Measurements from ENCODE around the gene BAZ2B.
"Not testable (repeated sequence)": the region's sequence is repeated elsewhere in the genome, so short reads cannot be mapped to it uniquely, and the experiment has no call there.

BAZ2B gene

DNA sequence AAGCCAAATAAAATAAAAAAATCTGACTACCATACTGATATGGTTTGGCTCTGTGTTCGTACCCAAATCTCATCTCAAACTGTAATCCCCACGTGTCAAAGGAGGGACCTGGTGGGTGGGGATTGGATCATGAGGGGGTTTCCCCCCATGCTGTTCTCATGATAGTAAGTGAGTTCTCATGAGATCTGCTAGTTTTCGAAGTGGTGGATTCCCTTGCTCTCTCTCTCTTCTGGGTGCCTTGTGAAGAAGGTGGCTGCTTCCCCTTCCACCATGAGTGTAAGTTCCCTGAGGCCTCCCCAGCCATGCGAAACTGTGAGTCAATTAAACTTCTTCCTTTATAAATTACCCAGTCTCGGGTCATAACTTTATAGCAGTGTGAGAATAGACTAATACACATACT is 206.1 kb downstream of the BAZ2B start:
- no peak overlapping the region for H3K4me3 ChIP-seq (ENCODE audit: low read length)
- TF ChIP-seq, protein P1, sequence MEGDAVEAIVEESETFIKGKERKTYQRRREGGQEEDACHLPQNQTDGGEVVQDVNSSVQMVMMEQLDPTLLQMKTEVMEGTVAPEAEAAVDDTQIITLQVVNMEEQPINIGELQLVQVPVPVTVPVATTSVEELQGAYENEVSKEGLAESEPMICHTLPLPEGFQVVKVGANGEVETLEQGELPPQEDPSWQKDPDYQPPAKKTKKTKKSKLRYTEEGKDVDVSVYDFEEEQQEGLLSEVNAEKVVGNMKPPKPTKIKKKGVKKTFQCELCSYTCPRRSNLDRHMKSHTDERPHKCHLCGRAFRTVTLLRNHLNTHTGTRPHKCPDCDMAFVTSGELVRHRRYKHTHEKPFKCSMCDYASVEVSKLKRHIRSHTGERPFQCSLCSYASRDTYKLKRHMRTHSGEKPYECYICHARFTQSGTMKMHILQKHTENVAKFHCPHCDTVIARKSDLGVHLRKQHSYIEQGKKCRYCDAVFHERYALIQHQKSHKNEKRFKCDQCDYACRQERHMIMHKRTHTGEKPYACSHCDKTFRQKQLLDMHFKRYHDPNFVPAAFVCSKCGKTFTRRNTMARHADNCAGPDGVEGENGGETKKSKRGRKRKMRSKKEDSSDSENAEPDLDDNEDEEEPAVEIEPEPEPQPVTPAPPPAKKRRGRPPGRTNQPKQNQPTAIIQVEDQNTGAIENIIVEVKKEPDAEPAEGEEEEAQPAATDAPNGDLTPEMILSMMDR (conservative IDR thresholded peaks at IDR 0.05; ENCODE audit: low read length) = no peak
- no peak for DNase-seq (ENCODE audit: low read depth)

DNA sequence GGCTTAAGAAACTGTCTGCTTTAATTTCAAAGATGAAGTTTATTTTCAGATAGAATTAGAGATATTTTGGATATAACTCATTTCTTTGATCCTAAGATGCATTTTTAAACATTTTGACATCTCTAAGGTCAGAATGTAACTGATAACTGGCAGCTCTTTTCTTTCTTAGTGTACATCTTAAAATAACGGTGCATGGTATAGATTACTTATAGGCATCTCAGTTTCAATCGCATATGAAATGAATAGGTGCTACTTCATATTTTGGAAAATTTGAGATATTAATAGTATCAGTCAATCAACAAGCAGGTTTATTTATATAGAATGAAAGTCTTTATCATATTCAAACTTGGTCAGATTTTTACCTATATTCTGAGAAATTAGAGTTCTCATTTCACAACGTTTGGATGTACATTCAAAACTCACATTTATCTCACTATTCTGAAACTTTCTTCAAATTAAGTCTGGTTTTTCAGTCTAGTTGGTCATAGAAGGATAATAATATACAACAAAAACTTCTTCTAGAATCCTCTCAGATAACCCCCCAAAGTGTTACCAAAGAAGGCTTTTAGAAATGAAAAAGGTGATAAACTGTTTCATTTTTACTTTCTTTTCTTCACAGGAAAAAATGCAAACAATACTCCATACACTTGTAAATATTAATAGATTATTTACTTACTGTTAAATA is 207.1 kb downstream of the BAZ2B start:
- TF ChIP-seq, protein P1 (conservative IDR thresholded peaks at IDR 0.05; ENCODE audit: low read length) = no peak
- H3K4me3 ChIP-seq (ENCODE audit: low read length) = no peak overlapping the region
- no peak for DNase-seq (ENCODE audit: low read depth)

DNA sequence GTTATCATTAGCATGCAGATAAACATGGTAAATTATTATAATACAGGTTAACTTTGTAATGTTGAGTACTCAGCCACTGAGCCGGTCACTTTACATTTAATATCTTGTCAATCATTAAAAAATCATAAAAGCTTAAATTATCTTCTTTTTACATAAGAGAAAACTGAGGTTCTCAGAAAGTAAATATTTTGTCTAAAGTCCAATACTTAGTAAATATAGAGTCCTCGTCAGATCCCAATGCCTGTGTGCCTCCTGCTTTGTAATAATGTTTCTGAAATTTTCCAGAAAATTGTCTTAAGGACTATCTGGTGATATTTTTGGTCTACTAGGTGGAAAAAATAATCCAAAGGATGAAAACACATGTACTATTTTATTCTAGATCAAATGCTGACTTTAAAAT is 213.6 kb downstream of the BAZ2B start:
- DNase-seq (ENCODE audit: low read depth) = no peak
- TF ChIP-seq, protein P1 (conservative IDR thresholded peaks at IDR 0.05; ENCODE audit: low read length) = no peak

DNA sequence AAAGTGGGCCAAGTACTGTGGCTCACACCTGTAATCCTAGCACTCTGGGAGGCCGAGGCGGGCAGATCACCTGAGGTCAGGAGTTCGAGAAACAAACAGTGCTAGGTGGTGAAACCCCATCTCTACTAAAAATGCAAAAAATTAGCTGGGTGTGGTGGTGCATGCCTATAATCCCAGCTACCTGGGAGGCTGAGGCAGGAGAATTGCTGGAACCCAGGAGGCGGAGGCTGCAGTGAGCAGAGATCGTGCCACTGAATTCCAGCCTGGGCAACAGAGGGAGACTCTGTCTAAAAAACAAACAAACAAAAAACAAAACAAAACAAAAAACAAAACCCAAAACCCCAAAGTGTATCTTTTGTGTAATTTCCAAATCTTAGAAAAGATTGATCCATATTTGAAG is 214.2 kb downstream of the BAZ2B start:
- not testable (repeated sequence) for DNase-seq (ENCODE audit: low read depth); H3K4me3 ChIP-seq (ENCODE audit: low read length)

More for the DNA sequence above, 213.6 kb downstream of the BAZ2B start:
- H3K4me3 ChIP-seq (ENCODE audit: low read length) = no peak overlapping the region

DNA sequence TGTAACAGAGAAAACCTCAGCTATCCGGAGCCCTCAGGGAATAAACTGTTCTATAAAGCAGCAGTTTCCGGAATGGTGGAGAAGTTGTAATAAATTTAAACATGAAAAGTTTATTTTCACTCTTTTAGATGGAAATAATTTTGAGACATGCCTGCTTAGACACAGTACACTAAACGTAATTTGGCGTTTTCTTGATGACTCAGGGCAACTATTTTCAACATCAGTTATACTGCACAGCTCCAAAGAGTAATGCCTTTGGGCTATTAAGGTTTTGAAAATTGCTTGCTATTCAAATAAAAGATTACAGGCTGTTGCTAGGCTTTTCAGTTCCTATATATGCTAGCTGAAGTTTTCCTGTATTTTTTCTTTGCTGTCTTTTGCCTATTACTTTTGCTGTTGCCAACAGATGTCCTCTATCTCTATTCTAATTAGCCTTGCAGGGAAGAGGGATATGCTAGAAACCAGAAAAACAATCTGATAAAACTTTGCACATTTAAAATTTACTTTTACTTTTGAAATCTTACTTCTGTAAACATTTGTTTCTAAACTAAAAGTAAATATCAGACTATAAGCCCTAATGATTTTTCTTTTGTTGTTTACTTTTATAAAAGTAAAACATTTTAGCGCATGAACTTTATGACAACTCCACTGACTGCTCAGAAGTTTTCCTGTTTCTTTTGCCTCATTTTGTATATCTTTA is 216.5 kb downstream of the BAZ2B start:
- DNase-seq (ENCODE audit: low read depth) = peak; percentile 5
- TF ChIP-seq, protein P1 (conservative IDR thresholded peaks at IDR 0.05; ENCODE audit: low read length) = no peak
- no peak overlapping the region for H3K4me3 ChIP-seq (ENCODE audit: low read length)

DNA sequence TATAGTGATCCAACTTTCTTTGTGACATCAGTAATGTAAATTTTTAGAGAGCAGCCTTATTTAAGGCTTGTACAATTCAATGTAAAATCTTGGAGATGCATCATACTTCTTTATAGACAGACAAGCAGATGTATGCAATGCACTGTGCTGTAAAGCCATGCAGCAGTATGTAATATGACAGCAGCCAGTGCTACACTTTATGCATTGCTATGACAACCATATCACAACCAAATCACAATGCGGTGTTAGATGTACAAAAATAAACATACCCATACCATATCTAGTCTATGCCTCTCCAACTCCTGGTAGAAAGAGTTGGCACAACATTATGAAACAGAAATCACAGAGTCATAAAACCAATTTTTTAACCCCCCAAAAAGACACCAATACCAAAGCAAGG is 219.5 kb downstream of the BAZ2B start:
- no peak for DNase-seq (ENCODE audit: low read depth)
- H3K4me3 ChIP-seq (ENCODE audit: low read length) = no peak overlapping the region
- TF ChIP-seq, protein P1 (conservative IDR thresholded peaks at IDR 0.05; ENCODE audit: low read length) = no peak

DNA sequence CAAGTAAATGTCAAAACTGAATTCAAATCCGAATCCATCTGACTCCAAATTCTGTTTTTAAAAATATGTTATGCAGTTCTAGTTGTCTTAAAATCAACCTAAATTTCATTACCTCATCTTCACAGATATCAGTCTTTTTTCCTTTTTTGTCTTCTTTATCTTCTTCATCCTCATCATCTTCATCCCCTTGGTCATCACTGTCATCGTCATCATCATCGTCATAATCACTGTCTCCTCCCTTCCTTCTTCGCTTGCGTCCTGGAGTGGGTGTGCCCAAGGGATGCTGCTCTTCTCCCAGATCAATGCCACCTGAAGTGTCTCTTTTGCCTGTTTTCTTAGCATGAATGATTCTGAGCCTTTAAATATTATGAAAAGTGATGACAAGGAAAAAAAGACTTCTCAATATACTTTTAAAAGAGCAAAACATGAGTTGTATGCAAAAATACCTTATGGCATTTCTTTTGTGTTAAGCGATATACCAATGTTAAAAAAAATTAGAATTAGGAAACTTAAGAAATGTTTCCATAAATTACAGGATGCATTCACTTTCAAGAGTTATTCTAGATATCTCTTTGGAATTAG is 233.8 kb downstream of the BAZ2B start:
- no peak overlapping the region for H3K4me3 ChIP-seq (ENCODE audit: low read length)
- DNase-seq (ENCODE audit: low read depth) = no peak
- TF ChIP-seq, protein P1 (conservative IDR thresholded peaks at IDR 0.05; ENCODE audit: low read length) = no peak
